ENCODE data around the gene NEK1. TPM values are rescaled to one million over a fixed set of nuclear protein-coding genes. Genes with fewer than 3 reads are reported as not detected.

NEK1 gene
- total RNA-seq, 1 experiment from 2014 or later = 12.3 TPM

GRCh38 chr4:169345316-169345721 lies 267.1 kb downstream of the NEK1 start:
- Histone ChIP-seq H3K18ac (ENCODE audit: insufficient read length, low read depth, low read length) (no peak overlapping the region), H3K4me2 (ENCODE audit: insufficient read depth, insufficient read length, low read length) (no peak overlapping the region), H2BK15ac (ENCODE audit: low read depth, low read length) (no peak overlapping the region), H4K91ac (ENCODE audit: insufficient read length, low read depth, low read length) (no peak overlapping the region), H3K79me1 (ENCODE audit: insufficient read depth, low read depth, low read length, poor library complexity, severe bottlenecking) (no peaks in the 10 kb centered on the region), H3K9me3 (ENCODE audit: control insufficient read depth, low read depth, low read length) (no peaks in the 10 kb centered on the region), H3K23me2 (ENCODE audit: insufficient read length, low read depth, low read length, poor library complexity, severe bottlenecking) (no peaks in the 10 kb centered on the region), H3K23ac (ENCODE audit: insufficient read length, low read depth, low read length) (no peak overlapping the region), H3K9ac (ENCODE audit: extremely low read depth, insufficient read length, low read length) (no peak overlapping the region), H3T11ph (ENCODE audit: low read length) (no peak overlapping the region), H3K27me3 (ENCODE audit: insufficient read depth, low read length) (no peaks in the 10 kb centered on the region), H2BK12ac (ENCODE audit: insufficient read length, low read depth, low read length) (no peak overlapping the region), H3K14ac (ENCODE audit: insufficient read depth, low read length) (no peak overlapping the region), H4K20me1 (ENCODE audit: control insufficient read depth, insufficient read depth, insufficient read length) (no peaks in the 10 kb centered on the region), H2AK5ac (ENCODE audit: insufficient read length, low read length) (no peak overlapping the region), H2BK120ac (ENCODE audit: low read depth, low read length, poor library complexity, severe bottlenecking) (no peak overlapping the region), H3K56ac (ENCODE audit: insufficient read length, low read depth, low read length) (no peak overlapping the region), H3K79me2 (ENCODE audit: insufficient read depth, low read length) (no peaks in the 10 kb centered on the region), H3K27ac (ENCODE audit: insufficient read length, low read depth, low read length) (no peak overlapping the region), H2AFZ (ENCODE audit: low read length) (no peak overlapping the region), H2BK20ac (ENCODE audit: low read depth, low read length, poor library complexity, severe bottlenecking) (no peak overlapping the region), H2BK5ac (ENCODE audit: insufficient read length, low read length) (no peak overlapping the region), H4K8ac (replicated peaks; ENCODE audit: insufficient read length, low read depth, low read length) (no peak overlapping the region), H3K4me1 (ENCODE audit: insufficient read depth, low read length) (no peaks in the 10 kb centered on the region), H3K4ac (ENCODE audit: low read depth, low read length) (no peak overlapping the region), H4K5ac (ENCODE audit: insufficient read length, low read depth, low read length) (no peak overlapping the region)
- H3K27me3 Mint-ChIP-seq (ENCODE audit: low read depth) = no peaks in the 10 kb centered on the region
- peaks cover 0 to 6% of the 10 kb centered on the region in 2 experiments; a peak in 2 of 4 replicates for H3K4me1 Mint-ChIP-seq
- H3K9me3 Mint-ChIP-seq = no peaks in the 10 kb centered on the region
- H3K4me3 Mint-ChIP-seq = no peak overlapping the region
- no peaks in the 10 kb centered on the region for H3K36me3 Mint-ChIP-seq (ENCODE audit: insufficient read depth in 1 of 3, low read depth in 3 of 3)
- H3K27ac Mint-ChIP-seq = no peak overlapping the region; a peak in 1 of 7 replicates
- WGBS (ENCODE audit: extremely low coverage, insufficient read length, low lambda C conversion rate) = no CpG with 5 or more reads among the region's 2 CpGs
- DNase-seq = no peak
- TF ChIP-seq, protein P1, sequence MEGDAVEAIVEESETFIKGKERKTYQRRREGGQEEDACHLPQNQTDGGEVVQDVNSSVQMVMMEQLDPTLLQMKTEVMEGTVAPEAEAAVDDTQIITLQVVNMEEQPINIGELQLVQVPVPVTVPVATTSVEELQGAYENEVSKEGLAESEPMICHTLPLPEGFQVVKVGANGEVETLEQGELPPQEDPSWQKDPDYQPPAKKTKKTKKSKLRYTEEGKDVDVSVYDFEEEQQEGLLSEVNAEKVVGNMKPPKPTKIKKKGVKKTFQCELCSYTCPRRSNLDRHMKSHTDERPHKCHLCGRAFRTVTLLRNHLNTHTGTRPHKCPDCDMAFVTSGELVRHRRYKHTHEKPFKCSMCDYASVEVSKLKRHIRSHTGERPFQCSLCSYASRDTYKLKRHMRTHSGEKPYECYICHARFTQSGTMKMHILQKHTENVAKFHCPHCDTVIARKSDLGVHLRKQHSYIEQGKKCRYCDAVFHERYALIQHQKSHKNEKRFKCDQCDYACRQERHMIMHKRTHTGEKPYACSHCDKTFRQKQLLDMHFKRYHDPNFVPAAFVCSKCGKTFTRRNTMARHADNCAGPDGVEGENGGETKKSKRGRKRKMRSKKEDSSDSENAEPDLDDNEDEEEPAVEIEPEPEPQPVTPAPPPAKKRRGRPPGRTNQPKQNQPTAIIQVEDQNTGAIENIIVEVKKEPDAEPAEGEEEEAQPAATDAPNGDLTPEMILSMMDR (conservative IDR thresholded peaks at IDR 0.05) = no peak

Other genes with a start within 250 kb of the NEK1 start
- gene CLCN3, start 8.0 kb upstream of the NEK1 start, total RNA-seq (2021) = 24.0 and 25.7 TPM in 2 replicates
- gene HPF1, start 145.4 kb upstream of the NEK1 start, total RNA-seq (2021) = 32.1 and 32.8 TPM in 2 replicates

All from H9 (cell line).